GM19043 (cell line): ENCODE measurements around the gene LCN6.
"Not testable (repeated sequence)": the region's sequence is repeated elsewhere in the genome, so short reads cannot be mapped to it uniquely, and the experiment has no call there.

ENCODE experiments used
- ATAC-seq: cut with Tn5 transposase; IDR thresholded peaks from one replicate; pipeline ENCODE4 v1.9.1; 2021; ENCODE audit warnings: low read depth; ENCODE audit not compliant: unreplicated experiment

LCN6 gene

DNA sequence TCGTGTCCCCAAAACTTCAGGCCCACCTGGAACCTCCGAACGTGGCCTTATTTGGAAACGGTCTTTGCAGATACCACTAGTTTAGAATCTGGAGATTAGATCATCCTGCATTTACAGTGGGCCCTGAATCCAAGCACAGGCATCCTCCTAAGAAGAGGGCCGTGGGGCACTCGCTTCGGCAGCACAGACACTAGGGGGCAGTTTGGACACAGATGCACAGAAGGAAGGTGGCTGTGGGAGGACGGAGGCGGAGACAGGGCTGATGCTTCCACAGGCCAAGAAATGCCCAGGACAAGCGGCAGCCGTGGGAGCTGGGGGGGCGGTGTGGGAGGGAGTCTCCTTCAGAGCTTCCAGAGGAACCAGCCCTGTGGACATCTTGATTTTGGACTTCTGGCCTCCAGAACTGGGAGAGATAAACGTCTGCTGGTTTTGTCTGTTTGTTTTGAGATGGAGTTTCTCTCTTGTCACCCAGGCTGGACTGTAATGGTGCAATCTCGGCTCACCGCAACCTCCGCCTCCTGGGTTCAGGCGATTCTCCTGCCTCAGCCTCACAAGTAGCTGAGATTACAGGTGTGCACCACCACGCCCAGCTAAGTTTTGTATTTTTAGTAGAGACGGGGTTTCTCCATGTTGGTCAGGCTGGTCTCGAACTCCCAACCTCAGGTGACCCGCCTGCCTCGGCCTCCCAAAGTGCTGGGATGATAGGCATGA lies 12.7 kb upstream of the LCN6 start:
- ATAC-seq = not testable (repeated sequence)

DNA sequence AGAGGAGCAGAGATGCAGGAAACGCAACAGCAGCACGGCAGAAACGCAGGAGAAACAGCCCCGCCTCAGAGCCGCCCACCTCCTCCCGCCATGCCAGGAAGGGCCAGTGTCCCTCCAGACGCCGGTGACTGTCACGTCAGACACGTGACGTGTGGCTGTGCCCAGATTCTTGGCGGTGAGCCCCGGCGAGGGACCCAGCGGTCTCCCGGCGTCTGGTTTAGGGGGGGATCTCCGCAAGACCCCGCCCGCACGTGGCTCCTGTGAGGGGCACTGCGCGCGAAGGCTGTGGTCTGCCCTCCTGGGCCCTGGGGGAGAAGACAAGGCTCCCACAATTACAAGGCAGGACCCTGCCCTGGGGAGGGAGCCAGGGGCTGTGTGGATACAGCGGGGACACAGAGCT lies 12.1 kb upstream of the LCN6 start:
- no peak for ATAC-seq

DNA sequence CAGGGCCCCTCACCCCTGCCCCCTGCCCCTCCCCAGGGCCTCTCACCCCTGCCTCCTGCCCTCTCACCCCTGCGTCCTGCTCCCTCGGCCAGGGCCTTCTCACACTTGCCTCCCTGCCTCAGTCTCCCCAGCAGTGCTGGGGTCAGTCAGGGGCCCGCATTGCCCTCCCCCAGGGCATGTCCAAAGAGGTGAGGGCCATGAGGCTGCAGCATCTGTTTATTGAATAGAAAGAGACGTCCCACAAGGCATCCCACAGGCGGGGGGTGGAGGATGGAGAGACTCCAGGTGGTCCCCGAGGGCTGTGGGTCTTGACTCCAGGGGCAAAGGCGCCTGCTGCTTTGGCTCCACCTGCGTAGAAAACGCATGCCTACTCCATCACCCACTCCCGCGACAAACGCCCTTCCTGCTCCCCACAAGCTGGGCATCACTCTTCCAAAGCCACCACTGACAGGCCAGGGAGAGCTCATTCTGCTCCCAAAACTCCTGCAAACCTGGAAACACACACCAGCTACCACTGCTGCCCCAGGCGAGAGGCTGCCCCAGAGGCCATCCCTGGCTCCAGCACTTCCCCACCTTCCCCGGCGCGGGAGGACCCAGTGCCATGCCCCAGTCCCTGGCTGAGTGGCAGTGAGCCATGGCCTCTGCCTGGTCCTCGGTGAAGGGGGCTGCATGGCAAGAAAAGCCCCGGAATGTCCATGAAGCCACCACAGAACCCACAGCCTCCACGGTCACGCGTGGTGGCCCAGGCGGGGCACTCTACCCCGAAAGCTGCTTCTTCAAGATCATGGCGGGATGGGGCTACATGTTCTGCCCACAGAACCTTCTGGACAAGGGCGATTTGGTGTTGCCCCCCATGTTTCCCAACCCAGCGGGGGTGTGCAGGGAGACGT lies 11.4 kb upstream of the LCN6 start:
- ATAC-seq = no peak

DNA sequence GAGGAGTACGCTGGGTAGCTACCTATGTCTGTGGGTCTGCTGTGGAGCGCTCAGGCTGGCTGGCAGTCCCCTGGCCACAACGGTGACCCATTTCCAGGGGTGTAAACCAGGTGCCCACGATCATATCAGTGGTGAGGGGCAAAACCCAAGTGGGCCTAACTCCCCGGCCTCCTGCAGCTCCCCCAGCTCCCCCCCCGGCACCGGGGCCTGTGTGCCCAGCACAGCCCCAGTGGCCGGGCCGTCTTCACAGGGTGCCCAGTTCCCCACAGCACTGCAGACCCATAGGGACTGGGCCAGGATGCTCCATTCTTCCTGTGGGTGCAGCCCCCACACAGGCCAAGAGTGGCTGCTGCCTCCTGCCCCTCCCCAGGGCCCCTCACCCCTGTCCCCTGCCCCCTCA lies 10.7 kb upstream of the LCN6 start:
- ATAC-seq = no peak

DNA sequence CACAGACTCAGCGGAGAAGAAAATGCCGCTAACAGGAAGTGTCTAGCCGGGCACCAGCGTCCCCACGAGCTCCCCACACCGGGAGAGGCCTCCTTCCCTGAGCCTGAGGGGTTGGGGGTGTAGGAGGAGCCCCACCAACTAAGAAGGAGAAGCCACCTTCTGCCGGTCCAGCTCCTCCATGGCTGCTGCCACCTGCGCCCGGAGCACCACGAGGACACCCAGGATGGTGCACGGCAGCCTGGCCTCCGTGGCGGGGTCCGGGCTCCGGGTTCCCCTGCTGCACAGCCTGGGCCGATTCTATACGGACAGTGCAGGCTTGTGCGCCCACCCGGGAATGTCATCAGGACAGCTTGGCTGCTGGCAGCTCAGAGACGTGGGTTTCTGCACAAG lies 9.4 kb upstream of the LCN6 start:
- no peak for ATAC-seq

DNA sequence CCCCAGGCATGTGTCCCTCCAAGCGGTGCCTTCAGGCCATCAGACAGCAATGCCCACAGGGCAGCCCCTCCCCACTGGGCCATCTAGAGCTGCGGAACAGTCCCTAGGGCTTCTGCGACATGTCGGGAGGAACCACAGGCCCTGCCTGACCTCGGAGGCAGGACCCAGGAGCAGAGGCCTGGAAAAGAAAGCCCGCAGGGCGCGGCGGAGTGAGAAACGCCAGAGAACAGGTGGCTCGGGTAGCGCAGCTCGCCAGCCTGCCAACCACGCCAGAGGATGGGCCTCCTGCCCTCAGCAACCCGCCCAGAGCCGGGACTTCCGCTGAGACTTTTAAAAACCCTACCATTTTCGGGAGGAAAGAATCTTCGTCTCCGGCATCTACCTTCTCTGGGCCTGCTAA lies 9.0 kb upstream of the LCN6 start:
- ATAC-seq = no peak

DNA sequence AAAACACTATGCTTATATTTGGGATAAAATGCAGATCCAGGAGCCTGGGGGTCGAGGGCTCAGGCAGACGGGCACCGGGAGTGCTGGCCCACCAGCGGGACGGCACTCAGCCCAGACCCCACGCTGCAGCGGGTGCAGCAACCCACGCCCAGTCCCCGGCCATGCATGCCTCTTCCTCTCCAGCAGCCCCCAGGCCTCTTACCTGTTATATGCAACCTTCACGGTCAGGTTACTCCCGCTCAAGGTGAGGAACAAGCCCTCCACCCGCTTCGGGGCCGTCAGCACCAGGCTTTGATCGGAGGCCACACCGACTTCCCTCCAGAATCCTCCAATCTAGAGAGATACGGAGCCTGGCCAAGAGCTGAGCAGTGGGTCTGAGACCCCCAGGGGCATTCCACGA lies 8.5 kb upstream of the LCN6 start:
- no peak for ATAC-seq

DNA sequence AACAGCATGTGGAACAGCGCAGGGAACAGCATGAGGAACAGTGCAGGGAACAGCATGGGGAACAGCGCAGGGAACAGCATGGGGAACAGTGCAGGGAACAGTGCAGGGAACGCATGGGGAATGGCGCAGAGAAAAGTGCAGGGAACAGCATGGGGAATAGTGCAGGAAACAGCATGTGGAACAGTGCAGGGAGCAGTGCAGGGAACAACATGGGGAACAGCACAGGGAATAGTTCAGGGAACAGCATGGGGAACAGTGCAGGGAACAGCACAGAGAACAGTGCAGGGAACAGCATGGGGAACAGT lies 7.8 kb upstream of the LCN6 start:
- ATAC-seq = no peak

DNA sequence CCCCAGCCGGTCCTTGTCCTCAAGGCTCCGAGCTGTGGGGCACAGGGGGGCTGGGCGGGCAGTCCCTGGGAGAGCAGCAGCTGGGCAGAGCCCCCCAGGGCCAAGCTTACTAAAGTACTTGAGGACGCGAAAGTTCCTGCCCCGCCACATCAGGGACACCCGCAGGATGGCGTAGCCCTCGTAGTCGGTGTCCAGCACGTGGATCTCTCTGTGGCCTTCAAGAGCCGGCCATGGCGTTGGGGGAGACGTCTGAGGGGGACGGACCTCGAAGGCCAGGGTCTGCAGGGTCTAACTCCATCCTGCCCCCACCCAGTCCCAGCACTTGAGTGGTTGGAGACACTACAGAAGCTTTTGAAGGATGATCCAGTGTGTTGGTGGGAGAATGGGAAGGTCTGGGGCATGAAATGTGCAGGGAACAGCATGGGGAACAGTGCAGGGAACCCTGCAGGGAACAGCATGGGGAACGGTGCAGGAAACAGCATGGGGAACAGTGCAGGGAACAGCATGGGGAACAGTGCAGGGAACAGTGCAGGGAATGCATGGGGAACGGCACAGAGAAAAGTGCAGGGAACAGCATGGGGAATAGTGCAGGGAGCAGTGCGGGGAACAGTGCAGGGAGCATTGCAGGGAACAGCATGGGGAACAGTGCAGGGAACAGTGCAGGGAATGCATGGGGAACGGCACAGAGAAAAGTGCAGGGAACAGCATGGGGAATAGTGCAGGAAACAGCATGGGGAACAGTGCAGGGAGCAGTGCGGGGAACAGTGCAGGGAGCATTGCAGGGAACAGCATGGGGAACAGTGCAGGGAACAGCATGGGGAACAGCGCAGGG lies 7.2 kb upstream of the LCN6 start:
- ATAC-seq = not testable (repeated sequence)

DNA sequence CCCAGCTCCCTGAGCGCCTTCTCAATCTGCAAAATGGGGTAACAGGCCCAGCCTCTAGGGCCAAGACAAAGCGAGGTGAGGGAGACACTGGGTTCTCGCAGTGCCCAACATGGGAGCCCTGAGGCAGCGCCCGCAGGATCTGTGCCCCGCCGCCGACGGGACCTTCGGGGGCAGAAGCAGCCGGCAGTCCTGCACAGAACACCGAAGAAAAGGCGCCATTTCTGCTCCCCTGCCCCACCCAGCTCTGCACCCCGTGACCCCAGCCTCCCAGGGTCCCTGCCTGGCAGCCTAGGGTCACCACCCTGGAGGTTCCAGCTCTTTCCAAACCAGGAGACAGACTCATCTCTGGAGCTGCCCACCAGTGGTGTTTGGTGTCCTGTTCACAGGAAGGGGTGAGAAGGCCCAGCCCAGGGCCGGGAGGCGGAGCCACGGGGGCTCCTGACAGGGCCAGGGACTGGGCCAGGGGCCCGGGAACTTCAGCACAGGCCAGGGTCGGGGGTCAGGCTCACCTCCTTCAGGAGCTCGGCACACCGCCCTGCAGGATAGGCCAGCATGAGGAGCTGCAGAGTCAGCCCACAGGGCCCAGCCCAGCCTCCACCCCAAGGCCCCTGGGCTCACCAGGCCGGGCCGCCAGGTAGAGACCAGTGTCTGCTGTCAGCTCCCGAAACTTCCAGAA lies 6.4 kb upstream of the LCN6 start:
- ATAC-seq = no peak

DNA sequence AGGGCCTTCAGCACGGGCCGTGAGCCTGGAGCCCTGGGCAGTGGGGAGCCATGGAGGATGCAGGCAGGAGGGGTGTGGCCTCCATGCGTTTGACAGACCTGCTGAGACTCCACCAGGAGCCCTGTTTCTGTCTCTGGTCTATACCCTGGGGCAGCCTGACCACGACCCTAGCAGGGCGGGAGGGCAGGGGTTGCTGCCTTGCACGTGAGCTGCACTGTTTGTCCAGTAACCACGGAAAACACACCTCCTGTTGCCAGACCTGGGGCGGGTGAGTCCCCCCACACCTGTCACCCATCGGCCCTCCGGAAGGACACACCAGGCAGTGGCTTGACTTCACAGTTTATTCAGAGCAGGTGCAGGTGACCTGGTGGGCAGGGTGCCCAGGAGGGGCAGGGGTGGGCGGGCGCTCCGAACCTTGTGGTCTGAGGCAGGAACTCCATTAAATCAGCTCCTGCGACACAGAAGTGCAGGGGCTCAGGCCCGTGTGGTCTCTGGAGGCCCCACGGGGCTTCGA lies 5.8 kb upstream of the LCN6 start:
- no peak for ATAC-seq

DNA sequence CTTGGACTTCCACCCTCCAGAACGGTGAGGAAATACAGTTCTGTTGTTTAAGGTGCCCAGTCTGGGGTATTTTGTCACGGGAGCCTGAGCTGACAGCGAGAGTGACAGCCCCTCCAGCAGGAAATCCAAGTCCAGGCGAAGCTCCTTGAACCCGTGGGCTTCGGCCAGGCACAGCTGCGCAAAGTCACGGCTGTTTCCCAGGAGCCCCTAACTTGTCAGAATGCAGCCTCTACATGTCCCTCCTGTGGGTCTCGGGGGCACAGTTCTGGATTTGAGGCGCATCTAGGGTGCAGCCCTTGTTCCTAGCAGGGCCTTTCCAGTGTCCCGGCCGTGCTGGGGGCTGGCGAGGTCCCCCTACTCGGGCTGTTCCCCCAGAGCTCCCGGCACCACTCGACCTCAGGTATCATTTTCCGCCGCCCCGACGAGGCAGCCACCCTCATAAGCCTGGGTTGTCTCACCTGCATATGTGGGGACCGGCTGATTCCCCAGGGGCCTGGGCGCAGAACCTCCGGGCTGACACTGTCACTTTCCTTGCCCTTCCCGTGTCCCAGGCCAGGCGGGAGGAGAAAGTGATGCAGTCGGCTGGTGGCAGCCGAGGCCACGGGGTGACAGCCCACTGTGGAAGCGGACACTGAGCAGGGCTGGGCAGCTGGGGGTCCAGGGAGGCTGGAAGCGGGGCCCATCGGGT lies 5.2 kb upstream of the LCN6 start:
- ATAC-seq = no peak

DNA sequence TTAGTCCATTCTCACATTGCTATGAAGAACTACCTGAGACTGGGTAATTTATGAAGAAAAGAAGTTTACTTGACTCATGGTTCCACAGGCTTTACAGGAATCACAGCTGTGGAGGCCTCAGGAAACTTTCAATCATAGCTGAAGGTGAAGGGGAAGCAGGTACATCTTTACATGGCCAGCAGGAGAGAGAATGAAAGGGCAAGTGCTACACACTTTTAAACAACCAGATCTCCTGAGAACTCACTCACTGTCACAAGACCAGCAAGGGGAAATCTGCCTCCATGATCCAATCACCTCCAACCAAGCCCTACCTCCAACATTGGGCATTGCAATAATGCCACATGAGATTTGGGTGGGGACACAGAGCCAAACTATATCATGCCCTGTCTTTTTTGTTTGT lies 3.5 kb upstream of the LCN6 start:
- ATAC-seq = no peak

DNA sequence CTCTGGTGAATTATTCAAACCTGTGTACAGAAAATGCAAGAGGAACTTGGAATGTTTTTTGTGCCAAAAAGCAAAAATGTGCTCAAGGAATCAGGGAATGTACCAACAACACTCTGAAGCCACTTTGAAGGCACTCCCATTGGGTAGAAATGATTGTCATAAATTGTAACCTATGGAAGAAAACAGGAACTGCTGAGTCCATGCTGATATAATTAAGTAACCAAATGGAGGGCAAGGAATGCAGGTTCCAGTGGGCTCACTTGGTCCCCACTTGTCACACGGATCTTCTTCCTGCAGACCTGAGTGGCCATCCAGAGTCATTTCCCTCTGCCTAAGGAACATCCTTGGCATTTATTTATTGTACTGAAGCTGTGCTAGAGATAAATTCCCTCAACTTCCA lies 2.9 kb upstream of the LCN6 start:
- ATAC-seq = no peak

DNA sequence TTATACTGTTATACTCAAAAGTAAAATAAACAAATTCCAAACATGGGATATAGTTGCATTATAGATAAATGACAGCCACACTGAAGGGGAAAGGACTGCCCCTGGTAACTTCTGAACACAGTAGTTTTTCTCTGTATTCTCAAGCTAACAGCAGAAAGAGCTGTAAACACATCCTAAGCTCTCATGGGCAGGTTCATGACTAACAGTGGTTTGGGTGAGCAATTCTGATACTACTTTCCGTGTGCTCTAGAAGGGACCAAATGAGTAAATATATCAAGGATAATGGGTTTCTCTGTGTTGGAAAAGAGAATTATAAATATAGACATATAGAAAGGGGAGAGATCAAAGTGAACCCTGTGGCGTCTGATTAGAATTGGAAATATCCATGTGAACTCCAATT lies 2.2 kb upstream of the LCN6 start:
- ATAC-seq = no peak

DNA sequence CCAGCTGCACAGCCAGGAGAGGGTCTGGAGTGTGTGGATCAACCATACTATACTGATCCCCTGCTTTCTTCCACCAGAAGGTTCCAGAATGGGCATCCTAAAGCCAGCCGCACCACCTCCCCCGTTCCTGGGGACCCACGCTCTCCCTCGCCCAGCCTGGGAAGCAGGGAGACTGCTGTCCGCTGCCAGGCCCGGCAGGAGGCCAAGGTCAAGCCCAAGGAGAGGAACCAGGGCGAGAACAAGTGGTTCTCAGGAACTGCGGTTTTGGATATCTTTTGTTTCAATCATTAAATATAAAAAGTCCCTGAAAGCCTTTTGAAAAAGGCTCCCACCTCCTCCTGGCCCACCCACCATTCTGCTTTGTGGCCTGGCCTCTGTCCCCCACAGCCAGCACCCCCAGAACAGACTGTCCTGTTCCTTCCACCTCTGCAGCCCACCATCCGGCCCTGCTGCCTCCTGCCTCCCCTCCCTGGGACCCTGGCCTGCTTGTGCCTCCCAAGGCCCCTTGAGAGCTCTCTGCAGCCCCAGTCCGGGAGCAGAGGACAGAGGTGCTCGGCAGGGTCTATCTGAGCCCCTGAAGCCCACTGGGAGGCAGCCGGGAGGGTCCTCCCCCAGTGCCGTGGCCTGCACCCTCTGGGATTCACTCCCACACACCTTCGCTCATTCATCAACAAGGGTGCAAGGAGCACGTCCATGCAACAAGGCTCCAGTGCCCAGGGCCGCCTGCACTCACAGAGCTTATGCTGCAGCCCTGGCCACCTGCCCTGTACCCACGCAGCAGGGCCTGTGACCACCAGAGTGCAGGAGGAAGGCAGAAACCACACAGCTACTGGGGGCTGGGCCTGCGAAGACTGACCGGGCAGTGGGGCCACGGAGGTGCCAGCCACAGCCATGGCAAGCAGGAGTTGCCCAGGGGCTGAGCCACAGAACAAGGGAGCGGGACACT lies 614 bp upstream of the LCN6 start:
- ATAC-seq = no peak

DNA sequence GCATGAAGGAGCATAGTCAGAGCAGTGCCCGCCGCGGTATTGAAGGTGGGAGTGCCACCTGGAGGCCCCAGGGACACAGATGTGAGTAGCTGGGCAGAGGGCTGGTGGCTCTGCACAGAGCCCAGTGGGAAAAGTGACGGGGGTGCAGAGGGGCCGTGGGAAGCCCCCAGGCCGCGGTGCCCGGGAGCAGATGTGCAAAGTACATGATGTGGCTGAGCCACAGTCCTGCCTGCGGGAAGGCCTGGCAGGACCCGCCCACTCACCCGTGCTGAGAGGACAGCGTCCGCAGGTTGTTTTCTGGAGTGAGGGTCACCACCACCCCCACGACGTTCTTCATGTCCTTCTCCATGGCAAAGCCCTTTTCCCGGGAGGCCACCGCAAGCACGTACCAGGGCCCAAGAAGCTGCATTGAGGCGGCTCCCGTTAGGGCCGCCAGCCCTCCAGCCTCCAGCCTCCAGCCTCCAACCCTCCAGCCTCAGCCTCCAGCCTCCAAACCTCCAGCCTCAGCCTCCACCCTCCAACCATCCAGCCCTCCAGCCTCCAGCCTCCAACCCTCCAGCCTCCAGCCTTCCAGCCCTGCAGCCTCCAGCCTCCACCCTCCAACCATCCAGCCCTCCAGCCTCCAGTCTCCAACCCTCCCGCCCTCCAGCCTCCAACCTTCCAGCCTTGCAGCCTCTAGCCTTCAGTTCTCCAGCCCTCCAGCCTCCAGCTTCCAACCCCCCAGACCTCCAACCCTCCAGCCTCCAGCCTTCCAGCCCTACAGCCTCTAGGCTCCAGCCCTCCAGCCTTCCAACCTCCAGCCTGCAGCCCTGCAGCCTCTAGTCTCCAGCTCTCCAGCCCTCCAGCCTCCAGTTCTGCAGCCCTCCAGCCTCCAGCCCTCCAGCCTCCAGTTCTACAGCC lies 914 bp downstream of the LCN6 start:
- ATAC-seq = no peak

DNA sequence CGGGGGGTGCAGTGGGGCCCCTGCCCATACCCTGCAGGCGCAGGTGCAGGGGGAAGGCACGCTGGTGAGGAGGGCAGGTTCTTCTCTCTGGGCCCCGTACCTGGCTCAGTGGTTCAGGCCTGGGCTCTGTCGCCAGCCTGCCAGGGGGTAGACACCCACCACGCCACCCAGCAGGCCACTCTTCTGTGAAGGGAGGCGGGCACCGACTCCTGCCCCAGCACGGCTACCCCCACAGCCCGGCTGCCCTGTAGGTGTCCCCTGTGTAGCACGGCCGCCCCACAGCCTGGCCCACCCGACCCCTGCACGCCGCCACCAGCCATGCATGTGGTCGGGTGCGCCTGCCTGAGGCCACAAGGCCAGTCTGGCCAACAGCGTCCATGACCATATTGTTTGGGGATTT lies 1.7 kb downstream of the LCN6 start:
- ATAC-seq = no peak
